ENCODE measurements around the gene NCKAP5. TPM values are rescaled to one million over a fixed set of nuclear protein-coding genes. Genes with fewer than 3 reads are reported as not detected.

NCKAP5 gene
- total and polyA plus RNA-seq, 2 of the 13 experiments (the other 11 are each of a cell fraction or from before 2014, with no cell fraction given), result 0.01 TPM; not detected in 1

- TF ChIP-seq PAXIP1 (CRISPR knock-in tag; conservative IDR thresholded peaks at IDR 0.05), result no peak
- TF ChIP-seq KLF11 (CRISPR knock-in tag; IDR thresholded peaks at IDR 0.05), result no peak
- no peak for TF ChIP-seq CENPT (CRISPR knock-in tag; IDR thresholded peaks at IDR 0.05; ENCODE audit: low read depth)
- TF ChIP-seq MEIS1 (CRISPR knock-in tag; IDR thresholded peaks at IDR 0.05; ENCODE audit: borderline replicate concordance), result no peak
- TF ChIP-seq CSRNP2 (CRISPR knock-in tag; conservative IDR thresholded peaks at IDR 0.05; ENCODE audit: low read depth), result no peak
- TF ChIP-seq NFE2L2 (IDR thresholded peaks at IDR 0.05; ENCODE audit: low read length), result peak; percentile 41
- no peak for TF ChIP-seq TMF1 (CRISPR knock-in tag; IDR thresholded peaks at IDR 0.05; ENCODE audit: low read depth)
- no peak for TF ChIP-seq ZNF710 (CRISPR knock-in tag; IDR thresholded peaks at IDR 0.05; ENCODE audit: borderline replicate concordance)
- TF ChIP-seq ONECUT2 (CRISPR knock-in tag; IDR thresholded peaks at IDR 0.05), result no peak
- no peak for TF ChIP-seq YEATS2 (CRISPR knock-in tag; IDR thresholded peaks at IDR 0.05; ENCODE audit: borderline replicate concordance)
Observed at GRCh38 chr2:133135035-133135654, 433.1 kb downstream of the NCKAP5 start (continued).

Data from HepG2 (cell line).